Stimulated activated CD4-positive, alpha-beta T cell treated with anti-CD3 and anti-CD28 coated beads, TNF-alpha, amount 100 ng/mL, for 48 hours (primary cell): ENCODE results near the gene MUC4.
"Not testable (repeated sequence)": the region's sequence is repeated elsewhere in the genome, so short reads cannot be mapped to it uniquely, and the experiment has no call there.

Source experiments
- DNase-seq, 3 donors: peaks; one replicate each; pipeline ENCODE4 v3.0.0-alpha.2; 2020; ENCODE audit warnings: low read depth in 3 of 3

The MUC4 gene

DNA sequence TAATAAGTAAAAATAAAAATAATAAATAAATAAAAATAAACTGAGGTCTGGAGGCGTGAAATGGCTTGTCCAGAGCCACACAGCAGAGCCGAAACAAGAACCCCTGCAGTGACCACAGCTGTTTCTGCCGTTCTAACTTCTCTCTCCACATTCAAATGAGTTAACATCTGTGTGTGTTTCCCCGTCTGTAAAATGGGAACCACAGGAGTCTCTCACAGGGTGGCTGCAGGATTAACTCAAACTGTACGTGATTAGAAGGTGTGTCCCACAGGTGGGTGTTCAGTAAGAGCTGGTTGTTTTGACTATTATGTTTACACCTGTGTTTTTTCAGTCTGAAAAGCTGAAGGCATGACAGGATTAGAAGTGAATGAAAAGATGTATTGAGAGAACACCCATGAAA is 27.0 kb upstream of the MUC4 start:
- no peak for DNase-seq

DNA sequence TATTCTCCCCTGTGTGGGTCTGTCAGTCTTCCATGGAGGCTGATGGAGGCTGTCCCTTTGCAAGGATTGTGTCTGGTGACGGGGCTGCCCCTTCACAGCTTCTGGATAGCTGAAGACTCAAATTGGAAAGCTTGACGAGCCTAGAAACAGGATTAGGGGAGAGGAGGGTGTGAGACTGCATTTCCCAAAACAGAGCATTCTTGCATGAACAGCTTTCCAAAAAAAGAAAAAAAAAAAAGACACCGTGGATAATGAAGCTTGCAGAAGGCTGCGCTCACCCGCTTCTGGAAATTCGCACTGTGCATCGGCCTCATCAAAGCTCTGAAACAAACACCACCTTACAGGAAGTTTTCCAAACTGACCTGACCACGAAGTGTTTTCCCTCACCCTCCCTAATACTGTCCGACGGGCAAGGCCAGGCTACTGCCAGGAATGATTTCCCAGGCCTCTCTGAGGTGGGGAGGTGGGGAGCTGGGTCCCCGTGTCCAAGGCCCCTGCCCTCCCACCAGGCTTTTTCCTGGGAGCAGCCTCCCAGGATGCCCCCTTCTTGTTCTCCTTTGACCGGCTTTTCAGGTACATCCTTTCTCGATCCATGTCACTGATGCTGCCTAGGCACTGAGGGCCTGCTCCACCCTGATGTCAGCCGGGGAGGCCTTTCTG is 24.9 kb upstream of the MUC4 start:
- no peak for DNase-seq

DNA sequence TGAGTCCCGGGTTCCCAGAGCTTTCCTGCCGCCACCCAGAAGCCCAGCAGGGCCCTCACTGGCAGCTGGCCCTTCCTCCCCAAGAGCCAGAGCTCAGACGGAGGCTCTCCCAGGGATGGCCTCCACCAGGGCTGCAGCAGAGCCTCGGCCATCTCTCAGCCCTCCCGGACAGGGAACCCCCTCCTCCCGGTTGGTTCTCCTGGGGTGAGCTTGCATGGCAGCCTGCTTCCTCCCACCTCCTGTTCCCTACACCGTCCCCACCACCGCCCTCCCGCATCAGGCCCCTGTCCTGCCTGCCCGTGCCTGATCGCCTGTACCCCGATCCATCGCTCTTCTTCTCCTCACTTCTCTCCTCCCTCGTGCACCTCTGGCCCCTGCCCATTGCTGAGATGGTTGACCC is 24.1 kb upstream of the MUC4 start:
- DNase-seq = no peak

DNA sequence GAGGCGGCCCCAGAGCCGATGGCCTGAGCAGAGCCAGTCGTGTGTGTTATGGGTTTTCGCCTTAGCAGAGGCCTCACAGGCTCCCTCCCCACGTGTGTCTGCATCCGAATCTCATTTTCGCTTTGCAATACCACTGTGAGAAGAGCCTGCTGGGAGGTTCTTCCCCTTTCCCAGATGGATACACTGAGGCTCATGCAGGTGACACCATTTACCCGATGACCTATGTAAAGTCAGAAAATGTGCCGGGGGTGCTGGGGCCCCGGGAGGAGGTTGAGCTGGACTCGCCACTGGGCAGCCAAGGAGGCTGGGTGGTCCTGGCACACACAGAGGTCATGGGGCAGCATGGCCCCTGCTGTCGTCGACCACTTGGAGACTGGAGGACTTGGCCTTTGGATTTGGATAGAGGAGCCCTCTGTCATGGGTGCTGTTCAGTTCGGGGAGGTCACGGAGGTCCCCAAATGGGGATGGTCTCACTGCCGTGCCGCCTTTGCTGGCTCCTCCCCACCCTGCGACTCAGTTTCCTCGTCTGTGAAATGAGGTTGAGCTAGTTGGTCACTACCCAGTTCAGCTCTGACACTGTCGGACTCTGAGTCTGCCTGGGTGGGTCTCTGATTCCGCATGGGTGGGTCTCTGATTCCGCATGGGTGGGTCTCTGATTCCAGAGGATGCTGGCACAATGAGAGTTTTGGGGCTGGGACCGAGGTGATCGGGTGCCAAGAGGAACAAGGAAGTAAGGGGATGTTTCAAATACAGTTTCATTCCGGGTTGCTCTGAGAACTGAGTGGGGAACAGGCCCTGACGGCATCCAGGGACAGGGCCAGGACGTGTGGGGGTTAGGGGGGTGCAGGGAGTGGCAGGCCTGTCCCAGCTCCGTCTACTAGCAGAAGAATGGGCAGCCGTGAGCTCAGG is 23.2 kb upstream of the MUC4 start:
- DNase-seq = no peak

DNA sequence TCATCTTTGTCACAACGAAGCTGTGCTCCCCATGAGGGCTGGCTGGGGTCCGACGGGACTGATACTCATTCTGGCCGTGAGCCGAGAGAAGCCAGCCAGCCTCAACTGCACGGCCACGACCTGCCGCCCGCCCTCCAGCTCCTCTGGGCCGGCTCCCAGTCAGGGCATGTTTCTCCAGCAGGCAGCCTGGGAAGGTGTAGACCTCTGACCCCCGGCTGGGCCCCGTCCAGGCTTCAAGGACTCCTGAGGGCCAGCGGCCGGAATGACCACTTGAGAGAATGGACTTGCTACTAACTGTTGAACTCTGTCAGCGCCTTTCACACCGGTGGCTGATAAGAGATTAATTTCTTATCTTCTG is 18.1 kb upstream of the MUC4 start:
- no peak for DNase-seq

DNA sequence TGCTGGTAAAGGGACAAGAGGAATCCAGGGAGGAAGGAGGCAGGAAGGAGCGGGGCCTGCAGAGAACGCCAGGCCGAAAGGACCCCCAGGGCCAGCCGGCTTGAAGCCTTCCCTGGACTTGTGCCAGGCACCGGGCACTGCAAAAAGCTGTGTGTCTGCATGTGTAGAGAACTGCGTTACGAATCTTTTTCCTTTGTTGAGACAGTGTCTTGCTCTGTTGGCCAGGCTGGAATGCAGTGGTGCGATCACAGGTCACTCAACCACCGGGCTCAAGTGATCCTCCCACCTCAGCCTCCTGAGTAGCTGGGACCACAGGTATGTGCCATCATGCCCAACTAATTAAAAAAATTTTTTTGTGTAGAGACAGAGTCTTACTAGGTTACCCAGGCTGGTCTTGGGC is 17.0 kb upstream of the MUC4 start:
- DNase-seq = no peak

DNA sequence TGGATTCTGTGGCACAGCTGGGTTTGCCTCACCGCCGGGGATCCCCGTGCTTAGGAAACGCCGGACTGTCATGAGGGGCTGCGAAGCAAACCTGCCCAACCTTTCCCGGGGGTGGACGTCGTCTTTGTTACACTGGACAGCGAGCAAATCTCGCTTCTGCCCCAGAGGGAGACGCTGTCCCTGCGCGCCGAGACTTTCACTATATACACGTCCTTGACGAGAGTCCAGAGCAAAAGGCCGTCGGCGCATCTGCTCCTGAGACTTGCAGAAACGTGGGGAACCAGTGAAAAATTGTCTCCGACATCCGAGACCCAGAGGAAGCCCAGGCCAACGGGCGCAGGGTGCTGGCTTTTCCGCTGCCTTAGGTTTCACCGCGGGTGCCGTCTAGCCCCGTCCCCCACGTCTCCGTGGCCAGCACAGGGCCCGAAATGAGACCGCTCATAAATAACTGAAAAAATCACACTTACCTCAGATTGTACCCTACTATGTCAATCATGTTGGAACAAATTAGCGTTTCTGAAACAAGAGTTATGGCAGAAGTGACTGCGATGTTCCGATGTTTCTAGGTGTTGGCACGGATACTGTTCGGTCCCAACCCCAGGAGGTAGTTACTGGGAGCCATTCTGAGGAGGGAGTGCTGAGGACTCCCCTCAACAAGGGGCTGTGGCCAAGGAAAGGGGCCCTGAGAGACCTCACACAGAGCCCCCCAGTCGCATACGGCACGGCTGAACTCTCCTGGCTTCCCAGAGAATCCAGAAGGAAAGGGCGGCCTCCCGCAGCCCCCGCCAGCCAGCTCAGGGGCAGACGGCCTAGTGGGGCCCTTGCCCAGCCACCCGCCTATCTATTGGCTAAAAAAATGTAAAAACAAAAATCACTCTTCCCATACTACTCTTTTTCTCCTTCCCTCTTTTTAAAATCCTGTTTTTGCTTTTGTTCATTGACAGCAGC is 14.4 kb upstream of the MUC4 start:
- DNase-seq = no peak

DNA sequence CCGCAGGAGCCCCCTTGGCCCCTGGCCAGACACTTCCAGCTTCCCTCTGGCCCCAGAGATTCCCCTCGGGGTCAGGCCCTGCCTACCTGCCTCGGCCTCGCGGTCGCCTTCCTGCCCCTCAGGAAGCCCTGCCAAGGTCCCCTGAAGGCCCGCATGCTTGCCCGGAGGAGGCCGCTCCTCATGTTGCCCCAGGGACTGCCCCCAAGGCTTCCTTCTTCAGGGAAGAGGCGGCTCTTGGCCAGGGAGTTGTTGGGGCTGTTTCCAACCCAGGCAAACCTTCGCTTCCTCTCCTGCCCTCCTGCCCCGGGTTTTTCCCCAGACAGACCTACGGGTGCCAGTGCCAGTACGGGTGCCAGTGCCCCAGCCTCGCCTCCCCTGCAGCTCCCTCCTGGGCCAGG is 13.5 kb upstream of the MUC4 start:
- DNase-seq = no peak

DNA sequence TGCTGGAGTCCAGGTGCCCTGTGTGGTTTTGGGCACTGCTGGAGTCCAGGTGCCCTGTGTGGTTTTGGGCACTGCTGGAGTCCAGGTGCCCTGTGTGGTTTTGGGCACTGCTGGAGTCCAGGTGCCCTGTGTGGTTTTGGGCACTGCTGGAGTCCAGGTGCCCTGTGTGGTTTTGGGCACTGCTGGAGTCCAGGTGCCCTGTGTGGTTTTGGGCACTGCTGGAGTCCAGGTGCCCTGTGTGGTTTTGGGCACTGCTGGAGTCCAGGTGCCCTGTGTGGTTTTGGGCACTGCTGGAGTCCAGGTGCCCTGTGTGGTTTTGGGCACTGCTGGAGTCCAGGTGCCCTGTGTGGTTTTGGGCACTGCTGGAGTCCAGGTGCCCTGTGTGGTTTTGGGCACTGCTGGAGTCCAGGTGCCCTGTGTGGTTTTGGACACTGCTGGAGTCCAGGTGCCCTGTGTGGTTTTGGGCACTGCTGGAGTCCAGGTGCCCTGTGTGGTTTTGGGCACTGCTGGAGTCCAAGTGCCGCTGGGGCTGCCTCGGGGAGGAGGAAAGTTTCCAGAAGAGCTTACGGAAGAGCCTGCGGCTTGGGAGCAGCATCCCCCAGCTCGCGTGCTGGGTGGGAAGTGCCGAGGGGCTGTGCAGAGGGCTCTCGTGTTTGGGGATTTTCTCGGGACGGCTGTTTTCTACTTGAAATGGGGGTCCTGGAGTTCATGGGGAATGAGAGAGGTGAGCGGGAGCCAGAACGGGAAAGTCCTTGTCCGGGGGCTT is 12.9 kb upstream of the MUC4 start:
- DNase-seq = not testable (repeated sequence)

DNA sequence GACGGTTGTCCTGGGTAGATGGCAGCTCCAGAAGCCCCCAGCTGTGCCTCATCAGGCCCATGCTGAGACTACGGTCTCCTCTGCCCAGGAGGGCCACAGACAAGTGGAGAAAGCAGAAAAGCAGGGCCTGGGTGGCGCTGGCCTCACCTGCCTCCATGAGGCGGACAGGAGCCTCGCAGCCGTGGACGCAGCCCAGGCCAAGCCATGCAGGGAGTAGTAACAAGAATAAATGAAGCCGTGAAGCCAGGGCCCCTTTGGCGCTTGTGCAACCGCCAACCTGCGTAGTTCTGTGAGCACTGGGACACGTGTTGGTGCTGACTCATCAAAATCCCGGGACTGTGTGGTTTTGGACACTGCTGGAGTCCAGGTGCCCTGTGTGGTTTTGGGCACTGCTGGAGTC is 12.3 kb upstream of the MUC4 start:
- DNase-seq = no peak

DNA sequence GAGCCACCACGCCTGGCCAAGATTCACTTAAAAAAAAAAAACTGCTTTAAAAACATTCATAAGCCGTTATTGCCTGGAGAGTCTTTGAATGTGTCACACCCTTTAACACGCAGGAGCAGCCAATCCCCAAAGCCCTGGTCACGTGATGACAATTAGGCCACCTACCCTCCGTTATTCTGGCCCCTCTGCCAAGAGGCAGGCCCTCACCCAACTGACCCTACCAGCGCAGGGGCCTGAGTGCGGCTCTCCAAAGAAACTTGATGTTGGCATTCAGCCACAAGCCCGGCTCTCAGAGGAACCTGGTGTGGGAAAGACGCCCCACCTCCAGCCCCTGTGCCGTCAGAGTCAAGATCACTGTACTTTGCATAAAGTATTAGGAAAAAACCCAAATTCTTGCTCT is 11.6 kb upstream of the MUC4 start:
- no peak for DNase-seq

DNA sequence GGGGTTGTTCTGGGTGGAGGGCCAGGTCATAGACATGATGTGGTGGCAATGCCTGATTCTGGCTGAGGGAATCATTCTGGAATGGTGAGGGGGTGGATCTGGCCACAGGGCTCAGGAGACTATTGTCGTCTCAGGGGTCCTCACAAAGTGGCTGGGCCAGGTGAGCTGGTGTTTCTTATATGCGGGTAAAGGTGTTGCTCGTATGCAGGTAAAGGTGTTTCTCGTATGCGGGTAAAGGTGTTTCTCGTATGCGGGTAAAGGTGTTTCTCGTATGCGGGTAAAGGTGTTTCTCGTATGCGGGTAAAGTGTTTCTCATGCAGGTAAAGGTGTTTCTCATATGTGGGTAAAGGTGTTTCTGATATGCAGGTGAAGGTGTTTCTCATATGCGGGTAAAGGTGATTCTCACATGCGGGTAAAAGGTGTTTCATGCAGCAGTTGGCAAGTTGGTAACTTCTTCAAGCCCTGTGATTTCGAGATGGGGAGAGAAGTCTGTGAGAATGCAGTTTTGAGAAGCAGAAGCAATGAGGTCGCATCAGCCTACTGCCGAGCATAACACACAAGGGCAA is 10.5 kb upstream of the MUC4 start:
- no peak for DNase-seq

DNA sequence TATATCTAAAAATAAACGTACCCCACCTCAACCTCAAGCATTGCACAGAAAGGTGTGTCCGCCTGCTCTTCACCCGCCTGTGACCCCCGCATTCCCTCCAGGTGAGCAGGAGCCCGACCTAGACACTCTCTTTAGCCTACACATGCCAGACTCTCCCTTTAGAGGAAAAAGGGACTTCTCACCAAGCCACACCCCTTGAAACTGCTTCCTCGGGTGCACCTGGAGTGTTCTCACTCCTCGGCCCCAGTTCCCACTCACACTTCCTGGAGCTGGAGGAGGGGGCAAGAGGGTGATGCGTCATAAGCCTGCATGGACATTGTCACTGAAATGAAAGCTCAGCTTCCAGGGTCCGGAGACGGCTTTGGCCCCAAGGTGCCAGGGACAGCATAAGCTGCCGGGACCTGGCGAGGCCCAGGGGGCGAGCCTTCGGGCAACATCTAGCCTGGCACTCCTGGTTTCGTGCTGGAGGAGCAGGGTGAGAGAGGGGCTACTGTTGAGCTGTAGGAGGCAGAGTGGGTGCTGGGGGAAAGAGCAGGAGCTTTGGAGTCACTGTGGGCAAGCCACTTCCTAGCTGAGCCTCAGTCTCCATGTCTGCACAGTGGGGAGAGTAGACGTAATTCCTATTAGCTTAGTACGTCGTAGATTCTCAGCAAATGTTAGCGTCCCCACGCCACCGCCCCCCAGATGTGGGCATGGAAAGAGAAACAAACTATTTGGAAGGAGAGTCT is 9.8 kb upstream of the MUC4 start:
- DNase-seq = no peak

DNA sequence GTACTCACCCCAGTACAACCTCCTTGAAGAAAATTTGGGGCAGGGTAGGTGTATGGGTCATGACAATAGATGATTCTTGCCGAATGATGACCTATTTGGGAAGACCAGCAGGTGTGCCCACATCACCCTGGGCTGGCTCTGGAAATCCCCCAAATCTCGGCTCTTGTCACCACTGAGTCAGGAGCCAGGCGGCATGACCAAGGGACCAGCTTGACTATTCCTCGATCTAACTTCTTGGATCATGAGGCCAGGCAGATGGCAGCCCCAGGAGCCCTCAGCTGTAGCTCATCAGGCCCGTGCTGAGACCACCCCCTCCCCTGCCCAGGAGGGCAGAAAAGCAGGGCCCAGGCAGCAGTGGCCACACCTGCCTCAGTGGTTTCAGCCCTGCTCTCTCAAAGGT is 9.2 kb upstream of the MUC4 start:
- no peak for DNase-seq

DNA sequence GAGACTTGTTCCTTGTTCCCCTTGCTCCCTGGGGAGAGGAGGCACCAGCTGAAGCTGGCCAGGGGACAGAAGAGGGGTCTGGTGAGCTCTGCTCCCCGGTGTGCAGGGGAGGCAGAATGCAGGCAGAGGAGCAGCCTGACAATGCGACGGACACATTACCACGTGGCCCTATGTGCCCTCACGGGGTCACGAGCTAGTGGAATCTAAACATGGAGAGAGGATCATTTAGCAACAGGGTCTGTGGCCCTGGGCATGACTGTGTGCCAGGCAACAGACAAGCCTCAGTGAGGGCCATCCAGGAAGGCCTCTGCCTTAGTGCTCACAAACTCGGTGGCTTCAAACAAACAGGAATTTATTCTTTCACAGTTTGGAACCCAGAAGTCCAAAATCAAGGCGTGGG is 8.5 kb upstream of the MUC4 start:
- no peak for DNase-seq

DNA sequence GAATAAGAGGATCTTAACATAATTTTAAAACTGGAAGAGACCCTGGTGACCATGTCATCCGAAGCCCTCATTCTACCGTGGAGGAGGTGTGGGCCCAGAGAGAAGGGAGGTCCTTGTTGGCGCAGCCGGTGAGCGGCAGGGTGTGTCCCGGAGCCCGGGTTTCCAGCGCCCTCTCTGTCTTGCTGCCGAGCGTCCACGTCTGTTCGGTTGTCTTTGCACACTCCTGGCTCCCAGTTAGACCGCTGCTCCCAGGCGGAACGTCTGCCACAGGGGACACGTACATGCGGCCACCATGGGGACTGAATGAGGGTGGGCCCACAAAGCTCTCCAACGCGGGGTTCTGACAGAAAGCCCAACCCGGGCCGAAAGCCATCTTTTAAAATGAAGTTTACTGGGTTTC is 6.6 kb upstream of the MUC4 start:
- DNase-seq = no peak

DNA sequence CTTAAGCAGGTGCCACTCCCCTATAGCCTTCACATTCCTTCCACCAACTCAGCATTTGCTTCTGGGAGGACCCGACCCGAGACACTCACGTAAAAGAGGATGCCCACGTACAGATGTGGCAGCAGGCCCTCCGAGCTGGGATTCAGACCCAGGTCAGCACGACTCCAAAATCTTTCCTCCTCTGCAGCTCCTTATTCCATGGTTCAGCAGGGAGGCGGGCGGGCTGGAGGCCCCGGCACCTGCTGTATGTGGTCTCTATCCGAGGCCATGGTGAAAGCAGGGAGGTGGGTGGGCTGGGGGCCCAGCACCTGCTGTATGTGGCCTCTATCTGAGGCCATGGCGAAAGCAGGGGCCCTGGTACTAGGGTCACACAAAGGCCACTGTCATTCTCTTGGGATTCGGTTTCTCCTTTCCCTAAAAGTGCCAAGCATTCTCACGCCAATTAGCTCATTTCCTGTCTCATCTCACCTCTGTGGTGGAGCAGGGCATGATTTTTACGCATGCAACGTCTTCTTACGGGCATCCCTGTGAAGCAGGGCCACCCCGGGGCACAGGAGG is 5.9 kb upstream of the MUC4 start:
- DNase-seq = no peak

DNA sequence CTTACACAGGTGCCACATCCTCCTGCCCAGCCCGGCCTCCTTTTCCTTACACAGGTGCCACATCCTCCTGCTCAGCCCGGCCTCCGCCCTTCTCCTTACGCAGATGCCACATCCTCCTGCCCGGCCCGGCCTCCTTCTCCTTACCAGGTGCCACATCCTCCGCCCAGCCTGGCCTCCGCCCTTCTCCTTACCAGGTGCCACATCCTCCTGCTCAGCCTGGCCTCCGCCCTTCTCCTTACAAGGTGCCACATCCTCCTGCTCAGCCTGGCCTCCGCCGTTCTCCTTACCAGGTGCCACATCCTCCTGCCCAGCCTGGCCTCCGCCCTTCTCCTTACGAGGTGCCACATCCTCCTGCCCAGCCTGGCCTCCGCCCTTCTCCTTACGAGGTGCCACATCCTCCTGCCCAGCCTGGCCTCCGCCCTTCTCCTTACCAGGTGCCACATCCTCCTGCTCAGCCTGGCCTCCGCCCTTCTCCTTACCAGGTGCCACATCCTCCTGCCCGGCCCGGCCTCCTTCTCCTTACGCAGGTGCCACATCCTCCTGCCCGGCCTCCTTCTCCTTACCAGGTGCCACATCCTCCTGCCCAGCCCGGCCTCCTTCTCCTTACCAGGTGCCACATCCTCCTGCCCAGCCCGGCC is 4.7 kb upstream of the MUC4 start:
- DNase-seq = not testable (repeated sequence)

DNA sequence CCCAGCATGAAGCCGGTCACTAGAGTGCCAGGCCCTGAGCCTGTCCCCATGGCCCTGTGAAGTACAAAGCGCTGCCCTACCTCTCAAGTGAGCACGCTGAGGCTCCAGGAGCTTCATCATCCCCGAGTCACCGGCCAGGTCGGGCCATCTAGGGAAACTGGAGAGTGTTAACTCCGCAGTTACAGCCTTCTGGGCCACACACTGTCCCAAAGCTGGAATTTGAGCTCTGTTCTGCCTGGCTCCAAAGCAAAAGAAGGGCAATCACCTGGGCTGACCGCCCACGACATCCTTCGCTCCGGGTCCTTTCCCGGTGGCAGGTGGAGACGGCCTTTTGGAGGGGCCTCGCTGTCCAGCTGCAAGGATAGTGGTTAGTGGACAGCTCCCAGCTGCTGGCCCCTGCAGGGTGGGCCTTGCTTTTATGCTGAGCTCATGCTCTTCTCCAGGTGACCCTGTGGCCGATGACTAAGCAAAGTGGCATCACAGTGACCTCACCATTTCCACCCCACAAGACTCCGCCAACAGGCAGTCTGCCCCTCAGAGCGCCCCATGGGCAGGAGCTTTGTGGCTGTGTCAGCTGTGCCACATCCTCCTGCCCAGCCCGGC is 3.5 kb upstream of the MUC4 start:
- no peak for DNase-seq
